KMS-11 (cell line): Measurements from ENCODE around the gene AGT.

Experiments
- H2AFZ ChIP-seq: fragments of 200-600 bp; sonication (generic); 2 replicates; pipeline ENCODE4 v1.6.1; 2016; ENCODE audit warnings: antibody characterized with exemption, mixed run types, low read depth
- H3K27ac ChIP-seq: fragments of 200-600 bp; sonication (generic); 2 replicates; pipeline ENCODE4 v1.6.1; 2016; ENCODE audit warnings: mild to moderate bottlenecking, mixed run types
- H3K27me3 ChIP-seq: fragments of 200-600 bp; sonication (generic); 2 replicates; pipeline ENCODE4 v1.6.1; 2017; ENCODE audit warnings: mild to moderate bottlenecking, low read depth, mixed run types, moderate library complexity; ENCODE audit not compliant: insufficient read depth
- H3K36me3 ChIP-seq: fragments of 200-600 bp; sonication (generic); 2 replicates; pipeline ENCODE4 v1.6.1; 2017; ENCODE audit warnings: mild to moderate bottlenecking, mixed run types; ENCODE audit not compliant: insufficient read depth
- H3K4me1 ChIP-seq: fragments of 200-600 bp; sonication (generic); 2 replicates; pipeline ENCODE4 v1.6.1; 2016; ENCODE audit warnings: mild to moderate bottlenecking, low read depth, mixed run types; ENCODE audit not compliant: poor library complexity, severe bottlenecking
- H3K4me2 ChIP-seq: fragments of 200-600 bp; sonication (generic); 2 replicates; pipeline ENCODE4 v1.7.0; 2016; ENCODE audit warnings: mild to moderate bottlenecking, mixed run types
- H3K4me3 ChIP-seq: fragments of 200-600 bp; sonication (generic); IDR thresholded peaks from 2 replicates; pipeline ENCODE4 v1.6.1; 2017; ENCODE audit warnings: low read depth, low read length, mixed read lengths; ENCODE audit not compliant: insufficient read depth
- H3K79me2 ChIP-seq: fragments of 200-600 bp; sonication (generic); 2 replicates; pipeline ENCODE4 v1.6.1; 2016; ENCODE audit warnings: low read depth, mixed run types; ENCODE audit not compliant: insufficient read depth
- H3K9ac ChIP-seq: fragments of 200-600 bp; sonication (generic); 2 replicates; pipeline ENCODE4 v1.6.1; 2016; ENCODE audit warnings: mild to moderate bottlenecking, mixed run types
- H4K20me1 ChIP-seq: fragments of 200-600 bp; sonication (generic); 2 replicates; pipeline ENCODE4 v1.6.1; 2016; ENCODE audit warnings: mild to moderate bottlenecking, mixed run types; ENCODE audit not compliant: insufficient read depth
- TF ChIP-seq, protein P1 (sequence below): fragments of 200-600 bp; sonication (generic); conservative IDR thresholded peaks from 2 replicates; pipeline ENCODE4 v1.6.1; 2017; ENCODE audit warnings: low read depth, mild to moderate bottlenecking, antibody characterized with exemption, low read length, moderate library complexity, mixed read lengths

The AGT gene

GRCh38 chr1:230749635-230750034, 35.7 kb upstream of the AGT start:
- Histone ChIP-seq H3K4me2 (no peak overlapping the region), H3K4me3 (no peak overlapping the region), H3K36me3 (no peaks in the 10 kb centered on the region), H3K27me3 (no peaks in the 10 kb centered on the region), H3K9ac (no peak overlapping the region), H3K79me2 (no peaks in the 10 kb centered on the region), H4K20me1 (no peaks in the 10 kb centered on the region), H3K4me1 (peaks cover 3% of the 10 kb centered on the region), H2AFZ (no peak overlapping the region), H3K27ac (no peak overlapping the region)
- TF ChIP-seq, protein P1, sequence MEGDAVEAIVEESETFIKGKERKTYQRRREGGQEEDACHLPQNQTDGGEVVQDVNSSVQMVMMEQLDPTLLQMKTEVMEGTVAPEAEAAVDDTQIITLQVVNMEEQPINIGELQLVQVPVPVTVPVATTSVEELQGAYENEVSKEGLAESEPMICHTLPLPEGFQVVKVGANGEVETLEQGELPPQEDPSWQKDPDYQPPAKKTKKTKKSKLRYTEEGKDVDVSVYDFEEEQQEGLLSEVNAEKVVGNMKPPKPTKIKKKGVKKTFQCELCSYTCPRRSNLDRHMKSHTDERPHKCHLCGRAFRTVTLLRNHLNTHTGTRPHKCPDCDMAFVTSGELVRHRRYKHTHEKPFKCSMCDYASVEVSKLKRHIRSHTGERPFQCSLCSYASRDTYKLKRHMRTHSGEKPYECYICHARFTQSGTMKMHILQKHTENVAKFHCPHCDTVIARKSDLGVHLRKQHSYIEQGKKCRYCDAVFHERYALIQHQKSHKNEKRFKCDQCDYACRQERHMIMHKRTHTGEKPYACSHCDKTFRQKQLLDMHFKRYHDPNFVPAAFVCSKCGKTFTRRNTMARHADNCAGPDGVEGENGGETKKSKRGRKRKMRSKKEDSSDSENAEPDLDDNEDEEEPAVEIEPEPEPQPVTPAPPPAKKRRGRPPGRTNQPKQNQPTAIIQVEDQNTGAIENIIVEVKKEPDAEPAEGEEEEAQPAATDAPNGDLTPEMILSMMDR: no peak

DNA sequence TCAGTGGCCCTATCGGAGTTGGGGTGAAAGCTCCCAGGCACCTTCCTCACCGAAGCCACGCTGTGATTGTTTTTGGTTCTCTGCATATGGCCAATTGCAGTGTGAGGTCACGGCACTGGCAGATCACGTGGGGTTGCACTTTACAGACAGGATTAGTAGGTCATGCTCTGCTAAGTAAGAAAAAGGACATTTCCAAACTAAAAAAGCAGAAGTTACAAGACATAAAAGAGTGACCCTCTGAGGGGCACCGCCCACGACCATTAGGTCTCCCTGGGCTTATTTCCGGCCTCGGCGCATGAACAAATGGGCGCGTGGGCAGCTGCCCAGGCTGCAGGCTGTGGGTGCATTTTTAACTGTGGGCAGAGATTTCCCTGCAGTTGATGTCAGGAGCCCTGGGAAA, 35.2 kb upstream of the AGT start:
- Histone ChIP-seq H3K79me2 (no peaks in the 10 kb centered on the region), H4K20me1 (no peaks in the 10 kb centered on the region), H3K27ac (no peak overlapping the region), H3K9ac (no peak overlapping the region), H3K4me3 (no peak overlapping the region), H3K4me2 (no peak overlapping the region), H3K36me3 (no peaks in the 10 kb centered on the region), H2AFZ (no peak overlapping the region), H3K27me3 (no peaks in the 10 kb centered on the region), H3K4me1 (peaks cover 2% of the 10 kb centered on the region)
- TF ChIP-seq, protein P1: no peak

DNA sequence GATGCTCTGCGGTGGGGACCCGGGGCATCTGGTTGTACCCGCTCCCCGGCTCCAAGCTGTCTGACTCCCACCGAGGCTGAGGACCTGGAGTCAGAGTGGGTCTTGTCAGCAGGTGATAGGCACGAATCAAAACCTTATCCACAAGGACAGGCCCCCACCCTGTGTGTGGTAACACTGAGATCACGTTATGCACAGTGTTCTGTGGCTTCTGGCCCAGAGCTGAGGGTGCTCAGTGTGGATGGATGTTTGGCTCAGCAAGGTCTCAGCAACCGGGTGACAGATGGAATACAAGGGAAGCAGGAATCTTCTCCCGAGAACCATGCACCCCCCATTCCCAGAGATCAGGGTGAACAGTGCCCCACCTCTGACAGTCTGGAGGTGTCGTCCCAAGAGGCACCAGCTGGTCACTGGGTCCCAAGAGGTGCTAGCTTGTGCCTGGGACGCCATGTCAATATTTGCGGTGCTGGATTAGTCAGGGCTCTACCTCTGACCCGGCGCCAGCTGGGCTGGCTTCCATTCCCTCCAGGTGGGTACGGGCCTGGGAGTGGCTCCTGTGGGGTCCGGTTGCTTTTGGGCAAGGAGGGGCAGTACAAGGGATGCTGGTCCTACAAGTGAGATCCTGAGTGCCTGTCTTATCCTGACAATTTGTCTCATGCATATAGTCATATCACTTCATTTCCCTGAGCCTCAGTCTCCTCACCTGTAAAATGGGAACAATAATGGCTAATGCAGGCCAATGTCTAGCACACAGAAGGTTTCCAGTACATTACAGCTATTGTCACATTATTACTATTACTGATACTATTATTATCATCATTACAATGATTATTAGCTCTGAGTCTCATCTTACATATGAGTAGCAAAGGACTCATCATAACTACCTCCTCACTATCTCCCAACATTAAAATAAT, 34.2 kb upstream of the AGT start:
- Histone ChIP-seq H2AFZ (no peak overlapping the region), H3K27ac (no peak overlapping the region), H3K36me3 (no peaks in the 10 kb centered on the region), H3K4me1 (no peaks in the 10 kb centered on the region), H3K79me2 (no peaks in the 10 kb centered on the region), H3K9ac (no peak overlapping the region), H4K20me1 (no peaks in the 10 kb centered on the region), H3K4me3 (no peak overlapping the region), H3K27me3 (no peaks in the 10 kb centered on the region), H3K4me2 (no peak overlapping the region)
- TF ChIP-seq, protein P1: no peak

DNA sequence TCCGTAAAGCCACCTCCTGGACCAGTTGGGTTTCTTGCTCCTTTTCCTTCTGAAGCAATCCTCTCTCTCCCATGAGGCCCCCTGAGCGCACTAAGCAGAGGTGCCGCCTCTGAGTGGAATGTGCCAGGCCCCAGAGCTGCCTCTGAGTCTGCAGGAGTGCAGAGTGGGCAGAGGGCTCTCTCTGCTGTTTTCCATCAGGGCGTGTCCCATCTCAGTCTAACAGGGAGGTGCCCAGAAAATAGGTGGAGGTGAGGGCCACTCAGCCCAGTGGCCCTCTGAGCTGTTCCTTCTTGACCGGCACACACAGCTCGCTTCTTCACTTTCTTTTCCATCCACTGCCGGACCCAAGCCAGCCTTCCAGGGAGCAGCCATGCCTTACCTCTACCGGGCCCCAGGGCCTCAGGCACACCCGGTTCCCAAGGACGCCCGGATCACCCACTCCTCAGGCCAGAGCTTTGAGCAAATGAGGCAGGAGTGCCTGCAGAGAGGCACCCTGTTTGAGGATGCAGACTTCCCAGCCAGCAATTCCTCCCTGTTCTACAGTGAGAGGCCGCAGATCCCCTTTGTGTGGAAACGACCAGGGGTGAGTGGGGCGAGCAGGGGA, 33.3 kb upstream of the AGT start, which contains the start of gene CAPN9:
Gene CAPN9, plus strand, starts transcription at position 262 of the 604 bp plus-strand sequence. Its CDS starts 109 bp downstream, at position 371.
- Histone ChIP-seq H3K9ac (no peak within 1 kb of the TSS), H2AFZ (no peak within 1 kb of the TSS), H3K27me3 (no peaks in the 10 kb centered on the region), H4K20me1 (no peaks in the 10 kb centered on the region), H3K79me2 (no peaks in the 10 kb centered on the region), H3K36me3 (no peaks in the 10 kb centered on the region), H3K27ac (no peak within 1 kb of the TSS), H3K4me1 (no peaks in the 10 kb centered on the region), H3K4me2 (no peak within 1 kb of the TSS), H3K4me3 (no peak within 1 kb of the TSS)
- TF ChIP-seq, protein P1: no peak
